ENCODE data around the gene CPEB4. TPM values are rescaled to one million over a fixed set of nuclear protein-coding genes. Genes with fewer than 3 reads are reported as not detected.

CPEB4 gene
- total and polyA plus RNA-seq, 9 of the 15 experiments (the other 6 are each of a cell fraction or from before 2014, with no cell fraction given) = 7.4 to 21.3 (median 12.4) TPM

DNA sequence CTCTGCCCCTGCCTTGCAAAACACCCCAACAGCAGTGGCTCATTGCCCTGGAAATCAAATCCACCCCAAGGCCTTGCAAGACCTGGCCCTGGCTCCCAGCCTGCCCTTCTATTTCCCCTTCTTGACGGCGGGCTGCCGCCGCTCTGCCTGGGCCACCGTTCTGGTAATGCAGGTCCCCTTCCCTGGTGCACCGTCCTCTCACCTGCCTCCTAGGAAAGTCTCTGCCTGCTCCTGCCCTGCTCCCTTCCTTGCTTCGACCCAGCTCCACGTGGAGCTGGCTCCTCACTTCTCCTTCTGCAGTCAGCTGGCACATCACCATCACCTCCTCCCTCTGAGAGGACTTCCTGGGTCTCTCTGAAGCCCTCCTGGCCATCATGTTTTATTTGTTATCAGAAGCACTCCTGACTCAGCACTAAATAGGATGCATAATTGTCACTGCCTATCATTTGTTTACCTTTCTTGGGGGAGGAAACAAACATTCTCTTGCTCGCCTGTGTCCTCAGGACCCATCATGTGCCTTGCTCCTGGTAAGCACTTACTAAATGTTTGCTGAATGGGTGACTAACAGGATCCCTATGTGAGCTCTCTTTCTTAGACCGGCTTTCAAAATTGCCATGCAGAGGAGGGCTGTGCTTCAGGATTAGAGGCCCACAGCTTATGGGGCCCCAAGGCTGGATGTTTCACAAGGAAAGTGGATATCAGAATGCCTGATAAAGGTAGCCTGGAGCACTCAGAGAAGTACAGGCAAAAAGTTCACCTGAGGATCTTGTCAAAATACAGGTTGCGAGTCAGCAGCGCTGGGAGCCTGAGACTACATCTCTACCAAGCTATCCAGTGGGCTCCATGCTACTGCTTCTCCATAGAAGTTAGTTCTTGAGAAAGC, 81.3 kb downstream of the CPEB4 start (continued):
- TF ChIP-seq CUX1 (CRISPR knock-in tag; IDR thresholded peaks at IDR 0.05) = no peak
- TF ChIP-seq DACH1 (IDR thresholded peaks at IDR 0.05; ENCODE audit: partially characterized antibody) = peak; percentile 4
- TF ChIP-seq MGA (IDR thresholded peaks at IDR 0.05) = peak; percentile 76
- no peak for TF ChIP-seq HNRNPUL1 (IDR thresholded peaks at IDR 0.05; ENCODE audit: low read length)
- 0 out of 2 replicates have a peak, but pooled peaks have one; percentile 38 for TF ChIP-seq FOXJ2 (tag; IDR thresholded peaks at IDR 0.05)
- peak; percentile 96 for TF ChIP-seq MAFG (tag; conservative IDR thresholded peaks at IDR 0.05)
